GM15510 (cell line): ENCODE measurements around the gene TTC28.

ENCODE experiments used
- POLR2A ChIP-seq: IDR thresholded peaks from 3 replicates; pipeline ENCODE4 v1.6.1; 2011; ENCODE audit warnings: borderline replicate concordance; ENCODE audit not compliant: insufficient read length; ENCODE audit errors: extremely low read depth

TTC28 gene

GRCh38 chr22:28430466-28431025, 249.1 kb downstream of the TTC28 start:
- no peak for TF ChIP-seq POLR2A

DNA sequence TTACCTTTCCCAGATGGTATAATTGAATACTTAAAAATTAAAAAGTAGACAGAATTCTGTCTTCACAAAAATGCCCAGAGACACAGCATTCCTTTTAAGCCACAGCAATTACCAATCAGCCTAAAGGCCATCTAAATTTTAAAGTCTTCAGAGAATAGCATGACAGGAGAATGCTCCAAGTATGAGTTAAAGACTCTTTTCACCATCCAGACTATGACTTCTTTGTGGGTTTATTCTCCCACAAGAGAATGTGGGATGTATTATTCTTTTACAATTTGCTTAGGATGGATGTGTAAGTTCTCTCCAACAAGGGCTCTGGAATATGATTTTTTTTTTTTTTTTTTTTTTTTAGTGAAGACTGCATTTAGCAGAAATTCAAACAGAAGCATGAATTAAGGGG, 249.9 kb downstream of the TTC28 start:
- TF ChIP-seq POLR2A, result no peak

DNA sequence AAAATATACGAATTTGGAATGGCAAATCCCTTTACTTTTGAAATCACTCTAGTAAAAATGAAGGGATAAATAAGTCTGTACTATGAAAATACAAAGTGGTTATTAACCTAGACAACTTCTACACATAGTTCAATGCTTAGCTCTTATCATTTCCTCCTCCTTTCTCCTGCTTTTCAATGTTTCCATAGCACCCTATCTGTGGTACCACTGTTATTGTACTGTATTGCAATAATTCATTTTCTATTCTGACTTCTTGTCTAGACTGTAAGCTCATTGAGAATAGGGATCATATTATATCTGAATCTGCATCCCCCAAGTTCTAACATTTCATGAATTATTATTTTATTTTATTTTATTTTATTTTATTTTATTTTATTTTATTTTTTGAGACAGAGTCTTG, 251.4 kb downstream of the TTC28 start:
- no peak for TF ChIP-seq POLR2A

DNA sequence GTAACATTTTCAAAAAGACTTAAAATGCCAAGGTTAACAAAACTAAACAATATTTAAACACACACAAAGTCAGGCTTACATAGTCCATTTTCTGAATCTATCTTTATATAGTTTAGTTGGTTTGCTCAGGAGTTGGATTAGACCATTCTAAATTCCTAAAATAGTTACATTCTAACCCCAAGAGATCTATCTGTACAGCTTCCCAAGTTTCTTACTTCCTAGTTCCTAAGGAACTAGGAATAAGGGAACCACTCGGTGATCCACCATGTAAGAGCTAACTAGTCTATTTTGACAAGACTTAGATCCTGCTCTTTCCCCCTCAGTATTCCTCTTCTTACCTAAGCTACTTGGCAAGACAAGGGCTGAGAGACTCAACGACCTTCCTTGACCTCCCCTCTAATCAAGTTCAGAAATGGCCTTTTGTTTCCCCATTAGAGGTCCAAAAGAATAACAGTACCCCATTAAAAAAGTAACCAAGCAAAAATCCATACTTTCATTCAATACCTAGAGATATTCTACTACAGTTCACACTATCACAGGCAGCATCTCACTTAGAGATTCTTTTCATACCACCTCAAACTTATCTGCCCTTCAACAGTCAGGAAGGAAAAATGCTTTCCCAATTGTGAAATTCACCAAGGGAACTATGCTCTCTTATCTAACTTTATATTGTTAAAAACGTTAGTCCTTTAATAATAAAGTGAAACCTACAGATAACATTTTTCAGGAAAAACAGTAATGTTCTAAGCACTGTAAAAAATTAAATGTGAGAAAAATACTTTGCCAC, 253.1 kb downstream of the TTC28 start:
- no peak for TF ChIP-seq POLR2A

DNA sequence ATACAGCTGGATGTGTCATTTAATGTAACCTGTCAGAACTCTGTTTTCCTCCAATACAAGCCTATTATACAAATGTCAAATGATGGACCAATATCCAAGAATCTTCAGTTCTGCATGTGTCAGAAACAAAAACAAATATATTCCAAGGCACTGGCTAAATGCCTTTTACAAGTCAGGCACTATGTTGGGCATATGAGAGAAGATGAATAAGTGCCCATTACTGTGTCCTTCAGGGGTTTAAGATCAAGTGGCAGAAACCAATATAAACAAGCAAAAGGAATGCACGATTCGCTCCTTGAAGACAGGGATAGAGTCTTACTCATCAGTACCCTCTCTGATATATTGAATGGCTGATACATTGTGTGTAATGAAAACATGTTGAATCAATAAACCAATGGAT, 254.4 kb downstream of the TTC28 start:
- no peak for TF ChIP-seq POLR2A

DNA sequence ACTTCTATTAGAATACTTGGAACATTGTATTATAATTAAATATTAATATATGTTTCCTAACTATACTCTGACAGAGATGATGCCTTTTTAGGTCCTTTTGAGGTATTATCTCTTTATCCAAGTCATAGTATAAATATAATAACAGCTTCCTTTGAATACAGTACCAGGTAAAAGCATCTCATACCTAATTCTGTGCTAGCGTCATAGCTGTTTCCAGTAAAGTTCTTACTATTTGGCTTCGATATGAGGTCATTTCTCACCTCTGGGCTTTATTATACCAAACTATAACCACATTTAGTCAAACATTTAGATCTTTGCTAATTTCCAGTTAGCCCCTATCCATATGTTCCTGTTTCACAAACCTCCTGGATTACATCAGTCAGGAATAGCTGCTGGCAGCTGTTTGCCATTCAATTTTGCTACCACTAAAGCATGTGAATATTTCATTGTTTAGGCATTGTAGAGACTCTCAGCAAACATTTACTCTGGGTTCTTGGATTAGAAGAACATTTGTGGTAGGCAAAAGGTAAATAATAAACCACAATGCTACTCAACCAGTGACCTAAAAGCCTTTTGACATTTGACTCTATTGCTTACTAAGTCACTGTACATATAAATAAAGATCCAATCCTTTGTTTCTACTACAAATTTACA, 255.1 kb downstream of the TTC28 start:
- no peak for TF ChIP-seq POLR2A

GRCh38 chr22:28419919-28420318, 259.7 kb downstream of the TTC28 start:
- no peak for TF ChIP-seq POLR2A

DNA sequence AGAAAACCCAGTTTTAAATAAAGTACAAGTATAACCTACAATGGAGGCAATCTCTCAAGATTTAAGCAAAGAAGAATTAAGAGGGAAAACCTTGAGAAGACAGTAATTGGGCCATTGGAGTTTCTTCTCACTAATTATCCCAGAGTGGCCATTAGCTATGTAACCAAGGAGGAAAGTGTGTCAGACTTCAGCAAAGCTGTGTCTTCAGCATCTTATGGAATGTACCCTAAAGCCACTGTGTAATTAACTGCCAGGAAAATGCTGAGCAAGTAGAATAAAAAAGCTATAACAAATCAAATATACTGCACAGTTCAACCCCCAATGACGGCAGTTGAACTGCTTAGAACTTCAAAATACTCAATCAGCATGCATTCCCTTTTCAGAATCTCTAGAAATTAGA, 261.6 kb downstream of the TTC28 start:
- no peak for TF ChIP-seq POLR2A

- no peak for TF ChIP-seq POLR2A
These were observed 262.2 kb downstream of the TTC28 start for GRCh38 chr22:28417431-28417830.

DNA sequence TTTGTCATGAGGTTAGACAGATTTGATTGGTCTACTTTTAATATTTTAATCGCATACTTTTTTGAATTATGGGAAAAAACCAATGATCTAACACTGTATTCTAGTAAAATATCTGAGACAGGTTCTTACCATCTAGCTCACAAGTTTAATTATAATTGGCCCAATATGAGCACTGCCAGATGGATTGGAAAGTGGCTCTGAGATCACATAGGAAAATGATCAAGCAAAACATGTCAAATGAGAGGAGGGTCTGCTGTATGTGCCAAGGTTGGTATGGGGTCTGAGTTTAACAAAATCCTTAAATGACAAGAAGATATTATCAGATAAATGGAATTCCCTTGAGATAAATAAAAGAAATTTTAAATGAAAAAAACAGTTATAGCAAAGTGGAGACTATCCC, 264.7 kb downstream of the TTC28 start:
- TF ChIP-seq POLR2A, result no peak

- no peak for TF ChIP-seq POLR2A
These were observed 265.8 kb downstream of the TTC28 start for GRCh38 chr22:28413612-28414399.

GRCh38 chr22:28412109-28412508, 267.5 kb downstream of the TTC28 start:
- no peak for TF ChIP-seq POLR2A

DNA sequence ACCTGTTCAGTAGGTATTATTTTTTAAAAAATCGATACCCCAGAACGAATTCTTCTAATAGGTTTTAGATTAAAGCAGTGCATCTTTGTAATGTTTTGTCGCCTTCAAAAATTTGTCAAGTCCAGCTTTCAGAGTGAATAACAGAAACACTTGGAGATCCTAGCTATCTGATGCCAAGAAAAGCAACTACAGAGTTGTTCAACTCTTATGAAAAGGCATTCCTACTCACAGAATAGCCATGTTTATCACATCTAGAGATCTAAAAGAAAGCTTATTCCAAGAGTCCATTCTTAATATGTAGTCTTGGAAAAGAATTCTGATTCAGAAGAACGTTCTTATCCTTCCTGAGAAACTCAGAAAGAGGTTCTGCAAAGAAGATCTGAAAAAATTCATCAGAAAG, 268.5 kb downstream of the TTC28 start:
- TF ChIP-seq POLR2A, result no peak

DNA sequence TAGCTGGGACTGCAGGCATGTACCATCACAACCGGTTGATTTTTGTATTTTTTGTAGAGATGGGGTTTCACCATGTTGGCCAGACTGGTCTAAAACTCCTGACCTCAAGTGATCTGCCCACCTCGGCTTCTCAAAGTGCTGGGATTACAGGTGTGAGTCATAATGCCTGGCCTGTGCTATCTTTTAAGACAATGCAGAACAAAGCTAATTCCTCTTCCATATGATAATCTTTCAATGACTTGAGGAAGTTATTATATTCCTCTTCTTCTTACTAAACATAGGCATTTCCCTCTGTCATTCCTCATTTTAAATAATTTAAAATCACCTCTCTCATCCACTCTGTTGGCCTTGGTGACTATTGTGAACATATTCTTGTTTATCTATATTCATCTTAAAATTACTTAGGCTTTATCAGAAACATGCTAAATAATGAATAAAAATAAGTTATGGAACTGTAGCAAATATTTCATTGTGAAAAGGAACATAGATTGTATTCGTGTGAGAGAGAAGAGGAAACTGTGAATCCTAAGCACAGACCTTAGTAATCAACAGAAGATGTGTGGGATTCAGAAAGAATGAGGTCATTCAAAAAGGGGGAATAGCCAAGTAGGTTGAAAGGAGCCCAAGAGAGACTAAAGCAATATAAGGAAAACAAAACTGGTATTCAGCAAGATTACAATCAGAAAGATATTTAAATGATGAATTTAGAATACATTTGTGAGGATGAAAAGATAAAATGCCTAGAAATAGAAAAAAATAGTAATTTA, 269.4 kb downstream of the TTC28 start:
- no peak for TF ChIP-seq POLR2A
